ENCODE data around the gene GALNT14.

DNA sequence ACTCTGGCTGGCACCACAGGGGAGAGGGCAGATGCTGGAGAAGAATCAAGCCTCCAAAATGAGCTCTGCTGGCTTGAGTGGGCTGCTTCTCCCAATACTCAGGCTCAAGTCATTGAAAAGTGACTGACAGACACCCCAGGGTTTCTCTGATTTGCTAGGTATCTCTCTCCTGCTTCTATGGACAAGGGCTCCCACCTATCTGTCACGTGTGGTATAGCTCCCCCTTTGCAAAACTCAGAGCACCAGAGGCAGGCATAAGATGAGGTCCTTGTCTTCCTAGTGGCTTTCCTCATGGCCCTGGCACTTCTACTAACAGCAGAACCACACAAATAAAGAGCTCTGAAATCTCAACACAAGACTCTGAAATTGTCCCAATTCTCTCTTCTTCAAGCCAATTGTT is 105.2 kb downstream of the GALNT14 start:
- TF ChIP-seq, protein P1, sequence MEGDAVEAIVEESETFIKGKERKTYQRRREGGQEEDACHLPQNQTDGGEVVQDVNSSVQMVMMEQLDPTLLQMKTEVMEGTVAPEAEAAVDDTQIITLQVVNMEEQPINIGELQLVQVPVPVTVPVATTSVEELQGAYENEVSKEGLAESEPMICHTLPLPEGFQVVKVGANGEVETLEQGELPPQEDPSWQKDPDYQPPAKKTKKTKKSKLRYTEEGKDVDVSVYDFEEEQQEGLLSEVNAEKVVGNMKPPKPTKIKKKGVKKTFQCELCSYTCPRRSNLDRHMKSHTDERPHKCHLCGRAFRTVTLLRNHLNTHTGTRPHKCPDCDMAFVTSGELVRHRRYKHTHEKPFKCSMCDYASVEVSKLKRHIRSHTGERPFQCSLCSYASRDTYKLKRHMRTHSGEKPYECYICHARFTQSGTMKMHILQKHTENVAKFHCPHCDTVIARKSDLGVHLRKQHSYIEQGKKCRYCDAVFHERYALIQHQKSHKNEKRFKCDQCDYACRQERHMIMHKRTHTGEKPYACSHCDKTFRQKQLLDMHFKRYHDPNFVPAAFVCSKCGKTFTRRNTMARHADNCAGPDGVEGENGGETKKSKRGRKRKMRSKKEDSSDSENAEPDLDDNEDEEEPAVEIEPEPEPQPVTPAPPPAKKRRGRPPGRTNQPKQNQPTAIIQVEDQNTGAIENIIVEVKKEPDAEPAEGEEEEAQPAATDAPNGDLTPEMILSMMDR (IDR thresholded peaks at IDR 0.05; ENCODE audit: borderline replicate concordance, extremely low read depth, low read length, poor library complexity, severe bottlenecking) = peak; percentile 19
- TF ChIP-seq EZH2 (IDR thresholded peaks at IDR 0.05; ENCODE audit: borderline replicate concordance, low read depth, low read length, severe bottlenecking) = no peak
